ENCODE measurements around the gene SLC22A14. TPM values are rescaled to one million over a fixed set of nuclear protein-coding genes. Genes with fewer than 3 reads are reported as not detected.

Gene SLC22A14
- total and polyA plus RNA-seq, 9 of the 15 experiments (the other 6 are each of a cell fraction or from before 2014, with no cell fraction given): 0.03 to 0.07 TPM; not detected in 7

GRCh38 chr3:38265604-38266307, 16.3 kb upstream of the SLC22A14 start, which contains the start of gene SLC22A13:
Gene SLC22A13 (plus strand): TSS chr3:38265812. CDS start chr3:38265861, 49 bp downstream.
- ATAC-seq (no peak), FAIRE-seq (no peak), DNase-seq (ENCODE audit: extremely low read depth in 1 of 4, low spot score in 3 of 4) (no peak)
- no peak within 1 kb of the TSS for H3K4me3 ChIP-seq
- 18% methylated on average over 8 of the region's 9 CpGs for WGBS (ENCODE audit: insufficient coverage, low coverage, missing lambda C conversion rate)
- H2AFZ ChIP-seq (ENCODE audit: low read depth, low read length): no peak within 1 kb of the TSS
- H3K79me2 ChIP-seq (ENCODE audit: control insufficient read depth, insufficient read depth, low read length): no peaks in the 10 kb centered on the region
- H3K9me3 ChIP-seq (replicated peaks; ENCODE audit: control insufficient read depth, insufficient read depth, low read depth, low read length): no peaks in the 10 kb centered on the region
- H4K20me1 ChIP-seq (replicated peaks; ENCODE audit: control insufficient read depth, insufficient read depth, low read length): peaks cover 5% of the 10 kb centered on the region; the same call in 1 of the 2 replicates
- intact Hi-C loops (cut with micrococcal nuclease): no loop called here
- CTCF ChIA-PET (ENCODE audit: low intra/inter-chr PET ratio): no interaction called here
- POLR2A ChIA-PET: interaction anchor here (1.0 to 1.2 kb wide), 2 partner anchors 9 to 14 kb away, joined by 3 to 4 read pairs; no protein-coding TSS in a partner anchor
- no peaks in the 10 kb centered on the region for H3K36me3 ChIP-seq (ENCODE audit: control insufficient read depth, insufficient read depth, low read length)
- no TSS peak for BruUV-seq (replicated peaks)
- no peak within 1 kb of the TSS for H3K27ac ChIP-seq (ENCODE audit: extremely low read depth, low read depth, low read length)
- peaks cover 4 to 13% of the 10 kb centered on the region in 2 experiments; a peak in 2 of 5 replicates for H3K4me1 ChIP-seq (replicated peaks in 1 of 2; ENCODE audit: control insufficient read depth in 2 of 2, insufficient read depth in 2 of 2, low read length in 2 of 2)
- peaks cover 0 to 7% of the 10 kb centered on the region in 2 experiments; a peak in 1 of 5 replicates for H3K27me3 ChIP-seq (ENCODE audit: control insufficient read depth in 2 of 2, insufficient read depth in 2 of 2, low read length in 2 of 2)
- in situ Hi-C loops (cut with MboI): no loop called here
- no peak within 1 kb of the TSS; a peak in 1 of 4 replicates for H3K9ac ChIP-seq (ENCODE audit: insufficient read depth in 1 of 2, low read depth in 2 of 2, low read length in 2 of 2)
- peak within 1 kb of the TSS; percentile 32 for H3K4me2 ChIP-seq (ENCODE audit: insufficient read depth, low read length)
- no peaks in the 10 kb centered on the region for H3K9me1 ChIP-seq (ENCODE audit: control insufficient read depth, insufficient read depth, low read length)
- no peak for TF ChIP-seq GABPA (tag; conservative IDR thresholded peaks at IDR 0.05; ENCODE audit: low read depth)
- TF ChIP-seq SPI1 (IDR thresholded peaks at IDR 0.05; ENCODE audit: borderline replicate concordance, low read depth, low read length): no peak
- no peak for TF ChIP-seq ZNF696 (CRISPR knock-in tag; conservative IDR thresholded peaks at IDR 0.05)
- TF ChIP-seq HCFC1 (IDR thresholded peaks at IDR 0.05; ENCODE audit: low read depth, low read length): no peak
- no peak for TF ChIP-seq CHD7 (IDR thresholded peaks at IDR 0.05; ENCODE audit: low read depth, low read length)
- TF ChIP-seq ZNF12 (CRISPR knock-in tag; IDR thresholded peaks at IDR 0.05): no peak
- no peak for TF ChIP-seq UBTF (IDR thresholded peaks at IDR 0.05; ENCODE audit: borderline replicate concordance in 1 of 2, low read depth in 2 of 2, low read length in 2 of 2)
- TF ChIP-seq MAFG (tag; conservative IDR thresholded peaks at IDR 0.05): no peak

Data from K562 (cell line).